ENCODE measurements around the gene DYNC2LI1. TPM values are rescaled to one million over a fixed set of nuclear protein-coding genes. Genes with fewer than 3 reads are reported as not detected.

The DYNC2LI1 gene
- total RNA-seq, 1 donor from 2014 or later = 34.5 TPM

DNA sequence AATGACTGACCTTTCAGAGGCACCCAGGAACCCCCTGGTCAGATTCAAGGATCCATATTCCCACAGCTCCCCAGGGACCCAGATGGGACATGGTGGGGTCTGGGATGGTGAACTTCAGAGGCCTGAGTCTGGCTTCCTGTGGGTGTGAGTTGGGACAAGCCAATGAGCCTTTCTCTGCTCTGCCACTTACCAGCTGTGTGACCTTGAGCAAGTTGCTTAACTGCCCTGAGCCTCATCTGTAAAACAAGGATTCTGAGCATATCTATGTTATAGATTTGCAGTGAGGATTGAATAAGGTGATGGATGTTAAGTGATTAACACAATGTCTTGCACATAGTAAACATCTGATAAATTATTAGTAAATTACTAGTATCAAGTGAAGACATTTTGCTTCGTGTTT, 71.3 kb downstream of the DYNC2LI1 start:
- no peaks in the 10 kb centered on the region for H3K36me3 ChIP-seq (ENCODE audit: control insufficient read depth, insufficient read depth, low read length)
- H3K4me3 ChIP-seq (ENCODE audit: low read depth, low read length) = no peak overlapping the region
- TF ChIP-seq, protein P1, sequence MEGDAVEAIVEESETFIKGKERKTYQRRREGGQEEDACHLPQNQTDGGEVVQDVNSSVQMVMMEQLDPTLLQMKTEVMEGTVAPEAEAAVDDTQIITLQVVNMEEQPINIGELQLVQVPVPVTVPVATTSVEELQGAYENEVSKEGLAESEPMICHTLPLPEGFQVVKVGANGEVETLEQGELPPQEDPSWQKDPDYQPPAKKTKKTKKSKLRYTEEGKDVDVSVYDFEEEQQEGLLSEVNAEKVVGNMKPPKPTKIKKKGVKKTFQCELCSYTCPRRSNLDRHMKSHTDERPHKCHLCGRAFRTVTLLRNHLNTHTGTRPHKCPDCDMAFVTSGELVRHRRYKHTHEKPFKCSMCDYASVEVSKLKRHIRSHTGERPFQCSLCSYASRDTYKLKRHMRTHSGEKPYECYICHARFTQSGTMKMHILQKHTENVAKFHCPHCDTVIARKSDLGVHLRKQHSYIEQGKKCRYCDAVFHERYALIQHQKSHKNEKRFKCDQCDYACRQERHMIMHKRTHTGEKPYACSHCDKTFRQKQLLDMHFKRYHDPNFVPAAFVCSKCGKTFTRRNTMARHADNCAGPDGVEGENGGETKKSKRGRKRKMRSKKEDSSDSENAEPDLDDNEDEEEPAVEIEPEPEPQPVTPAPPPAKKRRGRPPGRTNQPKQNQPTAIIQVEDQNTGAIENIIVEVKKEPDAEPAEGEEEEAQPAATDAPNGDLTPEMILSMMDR (IDR thresholded peaks at IDR 0.05; ENCODE audit: insufficient read depth, low read length, poor library complexity, severe bottlenecking) = no peak
- DNase-seq (ENCODE audit: low read depth) = no peak
- no peaks in the 10 kb centered on the region for H3K27me3 ChIP-seq (ENCODE audit: control insufficient read depth, insufficient read depth, low read length)

DNA sequence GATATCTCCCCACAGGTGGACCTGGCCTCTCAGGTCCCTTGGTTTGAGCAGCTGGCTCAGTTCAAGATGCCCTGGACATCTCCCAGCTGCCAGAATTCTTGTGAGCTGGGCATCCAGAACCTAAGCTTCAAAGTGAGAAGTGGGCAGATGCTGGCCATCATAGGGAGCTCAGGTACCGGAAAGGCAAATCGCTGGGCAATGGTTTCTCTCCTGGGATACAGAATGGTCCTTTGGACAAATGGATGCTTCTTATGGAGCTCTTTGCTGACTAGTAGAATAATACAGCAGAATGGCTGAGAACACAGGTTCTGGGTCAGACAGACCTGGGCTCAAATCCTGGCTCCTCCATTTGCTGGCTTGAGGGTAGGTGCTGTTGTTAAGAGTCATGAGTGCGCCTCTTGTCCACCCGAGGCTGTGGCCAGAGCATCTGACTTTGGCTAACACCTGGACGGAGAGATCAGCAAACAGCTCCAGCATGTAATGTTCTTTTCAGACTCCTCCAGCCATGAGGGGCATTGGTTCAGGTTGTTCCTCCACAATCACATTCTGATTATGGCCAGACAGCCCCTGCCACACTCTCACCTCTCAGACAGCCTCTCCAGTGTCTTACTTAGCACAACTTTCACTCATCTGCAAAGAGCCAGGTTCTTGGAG, 72.4 kb downstream of the DYNC2LI1 start:
- DNase-seq (ENCODE audit: low read depth) = no peak
- no peaks in the 10 kb centered on the region for H3K36me3 ChIP-seq (ENCODE audit: control insufficient read depth, insufficient read depth, low read length)
- no peak overlapping the region for H3K4me3 ChIP-seq (ENCODE audit: low read depth, low read length)
- TF ChIP-seq, protein P1 (IDR thresholded peaks at IDR 0.05; ENCODE audit: insufficient read depth, low read length, poor library complexity, severe bottlenecking) = no peak
- no peaks in the 10 kb centered on the region for H3K27me3 ChIP-seq (ENCODE audit: control insufficient read depth, insufficient read depth, low read length)

DNA sequence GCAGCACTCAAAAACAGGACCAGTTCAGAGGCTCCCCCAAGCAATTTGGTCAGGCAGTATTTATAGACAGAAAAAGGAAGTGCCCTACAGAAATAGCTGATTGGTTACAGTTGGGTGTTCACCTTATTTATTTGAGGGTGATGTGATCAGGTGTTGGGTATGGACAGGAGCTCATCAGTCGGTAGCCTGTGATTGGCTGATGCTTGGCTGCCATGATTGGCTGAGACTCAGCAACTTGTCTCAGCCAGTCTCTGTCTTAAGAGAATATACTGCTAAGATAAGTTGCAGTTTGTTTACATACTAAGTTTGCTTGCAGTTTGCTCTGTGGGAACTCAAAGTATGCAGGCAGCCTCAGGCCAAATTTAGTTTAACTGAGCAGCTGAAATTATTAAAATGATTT, 74.4 kb downstream of the DYNC2LI1 start:
- H3K4me3 ChIP-seq (ENCODE audit: low read depth, low read length) = no peak overlapping the region
- no peaks in the 10 kb centered on the region for H3K36me3 ChIP-seq (ENCODE audit: control insufficient read depth, insufficient read depth, low read length)
- no peak for DNase-seq (ENCODE audit: low read depth)
- peaks cover under 1% of the 10 kb centered on the region for H3K27me3 ChIP-seq (ENCODE audit: control insufficient read depth, insufficient read depth, low read length)
- TF ChIP-seq, protein P1 (IDR thresholded peaks at IDR 0.05; ENCODE audit: insufficient read depth, low read length, poor library complexity, severe bottlenecking) = no peak

DNA sequence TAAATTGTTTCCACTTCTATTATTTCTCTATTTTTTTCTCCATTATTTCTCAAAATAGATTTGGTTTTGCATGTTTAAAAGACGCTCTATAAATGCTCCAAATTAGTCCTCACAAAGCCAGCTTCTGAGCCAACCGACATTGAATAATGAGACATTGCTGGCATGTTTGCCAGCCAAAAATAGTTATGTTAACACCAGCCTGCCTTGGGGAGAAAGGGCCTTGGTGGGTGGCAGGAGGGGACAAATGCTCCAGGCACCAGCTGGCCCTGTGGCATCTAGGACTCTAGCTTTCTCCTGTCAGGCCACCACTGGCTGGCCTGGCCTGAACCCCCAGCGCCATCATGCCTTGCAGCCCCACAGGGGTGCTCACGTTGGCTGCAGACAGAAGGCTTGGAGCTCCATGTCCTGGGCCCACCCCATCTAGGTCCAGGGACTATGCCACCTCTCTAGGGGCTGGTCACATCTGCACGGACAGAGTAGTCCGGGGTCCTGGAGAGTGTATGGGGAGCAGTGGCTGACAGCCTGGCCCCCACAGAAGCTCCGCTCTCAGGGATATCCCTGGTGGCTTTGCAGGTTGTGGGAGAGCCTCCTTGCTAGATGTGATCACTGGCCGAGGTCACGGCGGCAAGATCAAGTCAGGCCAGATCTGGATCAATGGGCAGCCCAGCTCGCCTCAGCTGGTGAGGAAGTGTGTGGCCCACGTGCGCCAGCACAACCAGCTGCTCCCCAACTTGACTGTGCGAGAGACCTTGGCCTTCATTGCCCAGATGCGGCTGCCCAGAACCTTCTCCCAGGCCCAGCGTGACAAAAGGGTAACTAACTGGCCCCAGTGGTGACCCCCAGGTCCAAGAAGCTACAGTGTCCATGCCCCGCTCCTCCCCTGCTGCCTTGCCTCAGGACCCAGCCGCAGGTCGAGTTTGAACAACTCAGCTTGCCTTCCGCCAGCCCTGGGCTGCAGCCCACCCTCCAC, 77.5 kb downstream of the DYNC2LI1 start:
- no peak for DNase-seq (ENCODE audit: low read depth)
- TF ChIP-seq, protein P1 (IDR thresholded peaks at IDR 0.05; ENCODE audit: insufficient read depth, low read length, poor library complexity, severe bottlenecking) = no peak
- Histone ChIP-seq H3K4me3 (ENCODE audit: low read depth, low read length) (no peak overlapping the region), H3K27me3 (ENCODE audit: control insufficient read depth, insufficient read depth, low read length) (peaks cover 8% of the 10 kb centered on the region), H3K36me3 (ENCODE audit: control insufficient read depth, insufficient read depth, low read length) (no peaks in the 10 kb centered on the region)

DNA sequence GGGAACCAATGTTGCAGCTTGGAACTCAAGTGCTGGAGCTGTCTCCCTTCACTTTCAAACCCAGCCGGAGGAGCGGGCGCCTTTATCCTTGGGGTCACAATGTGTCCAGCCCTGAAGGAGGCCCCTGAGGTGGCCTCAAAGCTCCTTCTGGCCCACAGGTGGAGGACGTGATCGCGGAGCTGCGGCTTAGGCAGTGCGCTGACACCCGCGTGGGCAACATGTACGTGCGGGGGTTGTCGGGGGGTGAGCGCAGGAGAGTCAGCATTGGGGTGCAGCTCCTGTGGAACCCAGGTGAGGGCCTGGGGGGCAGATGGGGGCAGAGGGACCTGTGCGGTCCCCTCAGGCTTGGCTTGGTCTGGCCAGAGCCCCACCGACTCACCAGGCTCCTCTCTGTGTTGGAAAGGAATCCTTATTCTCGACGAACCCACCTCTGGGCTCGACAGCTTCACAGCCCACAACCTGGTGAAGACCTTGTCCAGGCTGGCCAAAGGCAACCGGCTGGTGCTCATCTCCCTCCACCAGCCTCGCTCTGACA, 78.4 kb downstream of the DYNC2LI1 start:
- no peak for DNase-seq (ENCODE audit: low read depth)
- no peak overlapping the region for H3K4me3 ChIP-seq (ENCODE audit: low read depth, low read length)
- no peaks in the 10 kb centered on the region for H3K36me3 ChIP-seq (ENCODE audit: control insufficient read depth, insufficient read depth, low read length)
- TF ChIP-seq, protein P1 (IDR thresholded peaks at IDR 0.05; ENCODE audit: insufficient read depth, low read length, poor library complexity, severe bottlenecking) = no peak
- peaks cover 8% of the 10 kb centered on the region for H3K27me3 ChIP-seq (ENCODE audit: control insufficient read depth, insufficient read depth, low read length)
